A172 (cell line): ENCODE data around the gene PDP2. TPM values are rescaled to one million over a fixed set of nuclear protein-coding genes. Genes with fewer than 3 reads are reported as not detected.
"Not testable (repeated sequence)": the region's sequence is repeated elsewhere in the genome, so short reads cannot be mapped to it uniquely, and the experiment has no call there.

Experiments
- DNase-seq: peaks from one replicate; pipeline ENCODE4 v3.0.0-alpha.2; 2015; ENCODE audit warnings: low spot score
- total RNA-seq: library from RNA; depleted of rRNA; stranded (reverse); fragments of >200 nt; shearing (Covaris generic); gene quantifications from 2 replicates; pipeline ENCODE4 v1.2.3, GENCODE V29; 2014

Gene PDP2
- total RNA-seq, 1 experiment from 2014 or later = 16.7 TPM

DNA sequence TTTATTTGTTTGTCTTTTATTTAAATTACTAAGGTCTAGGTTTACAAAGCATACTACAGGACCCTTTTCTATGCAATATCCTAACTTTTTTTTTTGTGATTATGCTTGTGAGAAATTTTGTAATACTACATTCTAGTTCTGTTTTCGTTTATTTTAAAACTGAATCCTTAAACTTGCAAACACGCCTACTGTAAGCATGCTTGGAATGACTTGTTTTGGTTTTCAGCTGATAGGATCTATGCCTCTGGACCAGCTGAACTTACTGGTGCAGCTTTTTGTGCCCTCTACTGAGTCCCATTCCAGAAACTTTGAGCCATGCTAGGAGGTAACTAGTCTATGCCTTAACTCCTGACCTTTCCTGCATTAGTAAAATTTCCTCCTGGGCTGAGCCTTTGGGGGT, 6.0 kb downstream of the PDP2 start:
- DNase-seq = no peak

DNA sequence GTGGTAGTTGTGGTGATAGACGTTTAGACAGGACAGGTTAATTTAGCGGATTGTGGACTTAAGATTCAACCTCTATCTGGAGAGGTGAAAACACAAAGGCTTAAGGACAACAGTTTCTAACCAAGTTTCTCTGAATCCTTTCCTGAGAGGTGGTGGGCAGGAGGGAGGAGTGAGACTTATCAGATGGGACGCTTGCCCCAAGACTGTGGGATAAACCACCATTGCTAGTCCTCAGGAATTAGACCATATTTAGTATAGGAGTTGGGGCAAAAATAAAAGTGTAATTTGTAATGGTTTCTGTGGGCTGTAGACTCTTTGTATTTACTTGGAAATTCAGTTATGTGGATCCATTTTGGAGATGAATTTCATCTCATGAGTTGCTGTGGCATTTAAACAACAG, 6.6 kb downstream of the PDP2 start:
- DNase-seq = no peak

DNA sequence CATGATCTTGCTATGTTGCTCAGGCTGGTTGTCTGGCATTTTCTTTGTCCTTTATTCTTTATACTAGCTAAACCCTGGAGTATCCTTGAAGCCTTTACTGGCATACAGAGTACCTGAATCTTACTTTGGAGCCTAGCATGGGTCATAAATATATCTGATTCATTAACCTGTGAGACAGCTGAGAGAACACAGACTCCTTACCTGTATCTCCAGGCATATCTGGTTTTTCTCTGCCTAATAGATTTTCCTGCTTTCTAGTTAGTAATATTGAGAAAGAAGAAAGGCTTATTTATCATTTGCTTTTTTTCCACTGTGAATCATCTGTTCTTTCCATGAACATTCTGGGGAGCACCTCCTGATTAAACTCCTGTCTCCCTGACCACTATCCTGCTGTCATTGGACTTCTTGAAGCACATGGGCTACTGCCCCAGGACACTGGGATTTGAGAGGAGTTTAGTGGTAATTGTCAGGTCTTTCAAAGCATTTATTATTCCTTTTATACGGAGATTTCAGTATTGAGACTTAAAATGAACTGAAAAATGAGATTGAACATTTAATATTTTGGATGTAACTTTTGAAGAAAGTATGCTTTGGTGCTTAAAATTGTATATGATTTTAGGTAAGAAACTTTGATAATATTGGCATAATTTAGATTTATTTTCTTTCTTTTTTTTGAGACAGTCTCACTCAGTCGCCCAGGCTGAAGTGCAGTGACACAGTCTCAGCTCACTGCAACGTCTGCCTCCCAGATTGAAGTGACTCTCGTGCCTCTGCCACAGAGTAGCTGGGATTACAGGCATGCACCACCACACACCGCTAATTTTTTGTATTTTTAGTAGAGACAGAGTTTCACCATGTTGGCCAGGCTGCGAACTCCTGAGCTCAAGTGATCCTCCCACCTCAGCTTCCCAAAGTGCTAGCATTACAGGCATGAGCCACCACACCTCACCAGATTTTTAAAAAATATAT, 8.6 kb downstream of the PDP2 start:
- DNase-seq = no peak

DNA sequence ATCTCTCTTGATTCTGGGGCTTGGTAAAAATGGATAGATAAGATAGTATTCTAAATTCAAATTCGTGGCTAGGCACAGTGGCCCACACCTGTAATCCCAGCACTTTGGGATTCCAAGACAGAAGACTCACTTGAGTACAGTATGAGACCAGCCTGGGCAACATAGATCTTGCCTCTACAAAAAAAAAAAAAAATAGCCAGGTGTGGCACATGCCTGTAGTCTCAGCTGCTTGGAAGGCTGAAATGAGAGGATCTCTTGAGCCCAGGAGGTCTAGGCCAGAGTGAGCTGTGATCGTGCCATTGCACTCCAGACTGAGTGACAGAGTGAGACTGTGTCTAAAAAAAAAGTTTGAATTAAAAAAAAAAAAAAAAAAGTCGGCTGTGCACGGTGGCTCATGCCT, 9.3 kb downstream of the PDP2 start:
- DNase-seq = no peak

DNA sequence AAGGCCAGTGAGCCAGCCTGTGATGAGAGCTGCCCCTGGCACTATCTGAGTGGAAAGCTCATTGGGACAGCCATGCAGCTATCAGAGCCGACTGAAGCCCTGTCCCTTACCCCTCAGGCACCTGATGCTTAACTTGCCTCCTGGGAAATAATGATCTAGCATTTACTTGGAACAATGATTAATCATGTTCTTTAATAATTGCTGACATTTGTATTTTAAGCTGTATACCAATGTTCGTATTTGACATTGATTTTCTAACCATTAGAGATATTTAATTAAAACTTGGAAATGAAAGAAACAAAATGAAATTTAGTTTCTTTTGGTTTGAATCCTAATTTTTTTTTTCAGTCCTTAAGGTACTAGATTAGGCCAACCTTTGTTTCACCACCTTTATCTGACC, 10.5 kb downstream of the PDP2 start:
- no peak for DNase-seq

DNA sequence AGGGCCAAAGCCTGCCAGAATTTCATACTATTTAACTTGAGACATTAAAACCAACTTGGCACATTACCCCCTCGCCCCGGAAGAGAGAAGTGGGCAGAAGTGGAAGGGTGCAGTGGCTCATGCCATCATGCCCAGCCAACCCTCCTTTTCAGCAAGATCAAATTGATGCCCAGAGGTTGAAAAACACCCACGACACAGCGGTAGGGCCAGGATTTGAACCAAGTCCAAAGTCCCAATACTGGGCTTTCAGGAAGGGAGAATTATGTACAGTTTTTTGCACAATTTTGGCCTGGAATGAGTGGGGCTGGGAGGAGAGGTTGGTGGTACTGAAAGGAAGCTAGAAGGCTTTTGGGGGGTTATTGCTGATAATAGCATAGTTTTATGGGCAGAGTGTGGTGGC, 11.0 kb downstream of the PDP2 start:
- DNase-seq = no peak

DNA sequence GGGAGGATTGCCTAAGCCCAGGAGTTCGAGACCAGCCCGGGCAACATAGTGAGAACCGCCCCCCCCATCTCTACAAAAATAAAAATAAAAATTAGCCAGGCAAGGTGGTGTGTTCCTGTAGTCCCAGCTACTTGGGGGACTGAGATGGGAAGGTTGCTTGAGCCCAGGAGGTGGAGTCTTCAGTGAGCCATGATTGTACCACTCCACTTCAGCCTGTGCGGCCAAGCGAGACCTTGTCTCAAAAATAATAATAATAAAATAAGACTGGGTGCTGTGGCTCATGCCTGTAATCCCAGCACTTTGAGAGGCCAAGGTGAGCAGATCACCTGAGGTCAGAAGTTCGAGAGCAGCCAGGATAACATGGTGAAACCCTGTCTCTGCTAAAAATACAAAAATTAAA, 11.5 kb downstream of the PDP2 start:
- DNase-seq = no peak

DNA sequence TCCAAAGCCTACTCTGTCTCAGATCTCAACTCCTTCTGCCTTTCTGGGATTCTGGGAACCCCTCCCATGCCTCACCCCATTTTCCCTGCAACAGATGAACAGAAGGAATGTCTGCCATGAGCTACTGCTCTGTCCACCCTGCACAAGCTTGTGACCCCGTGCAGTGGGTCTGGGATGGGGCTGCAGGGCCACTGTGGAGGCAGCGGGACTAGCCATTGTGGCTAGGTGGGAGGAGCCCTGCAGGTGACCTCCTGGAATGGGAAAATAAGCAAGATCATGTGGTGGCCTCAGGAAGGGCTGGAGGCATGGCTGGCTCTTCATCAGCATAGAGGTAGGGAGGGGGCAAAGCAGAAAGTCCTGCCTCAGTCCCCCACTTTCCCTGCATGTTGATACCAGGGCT, 13.7 kb downstream of the PDP2 start:
- no peak for DNase-seq

DNA sequence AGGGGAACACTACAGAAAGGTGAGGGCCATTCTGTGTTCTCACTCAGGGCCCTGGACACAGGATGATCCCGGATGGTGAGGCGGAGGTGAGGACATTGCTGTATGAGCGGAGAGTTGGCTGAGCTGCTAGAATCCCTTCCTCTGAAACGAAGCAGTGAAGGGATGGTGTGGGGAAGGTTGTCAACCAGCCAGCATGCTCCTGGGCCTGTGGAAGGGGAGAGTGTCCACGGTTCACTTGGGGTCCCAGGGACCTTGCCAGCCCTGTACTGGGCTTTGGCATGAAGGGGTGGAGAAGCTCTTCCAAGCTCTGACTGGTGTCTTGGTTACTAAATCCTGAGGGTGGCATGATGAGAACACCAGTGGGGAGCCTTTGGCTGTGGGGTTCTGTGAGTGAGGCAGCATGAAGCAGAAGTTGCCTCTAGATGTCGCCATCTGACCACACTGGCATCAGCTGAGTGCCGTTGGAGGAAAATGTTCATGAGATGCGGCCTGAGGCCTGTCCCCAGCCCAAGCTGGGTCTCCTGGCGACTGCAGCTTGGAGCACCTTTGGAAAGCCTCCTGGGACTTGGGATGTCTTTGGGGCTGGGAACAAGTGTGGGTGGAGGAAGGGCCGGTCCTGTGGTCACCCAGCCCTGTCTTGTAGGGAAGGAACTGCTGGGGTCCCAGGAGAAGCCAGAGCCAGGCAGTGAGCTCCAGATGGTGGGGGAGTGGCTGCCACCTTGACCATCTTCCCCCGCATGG, 14.8 kb downstream of the PDP2 start:
- peak; percentile 70 for DNase-seq

DNA sequence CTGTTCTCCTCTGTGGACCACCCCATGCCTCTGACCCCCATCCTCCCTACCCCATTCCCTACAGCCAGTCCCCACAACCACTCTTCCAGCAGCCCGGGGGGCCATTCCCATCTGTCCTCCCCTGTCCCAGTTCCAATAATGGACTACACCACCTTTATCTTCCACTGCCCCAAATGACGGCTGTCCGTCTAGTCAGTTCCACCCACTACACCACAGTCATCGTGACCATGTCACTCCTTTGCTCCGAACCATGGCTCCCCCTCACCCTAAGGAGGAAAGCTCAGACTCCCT, 15.3 kb downstream of the PDP2 start:
- no peak for DNase-seq

DNA sequence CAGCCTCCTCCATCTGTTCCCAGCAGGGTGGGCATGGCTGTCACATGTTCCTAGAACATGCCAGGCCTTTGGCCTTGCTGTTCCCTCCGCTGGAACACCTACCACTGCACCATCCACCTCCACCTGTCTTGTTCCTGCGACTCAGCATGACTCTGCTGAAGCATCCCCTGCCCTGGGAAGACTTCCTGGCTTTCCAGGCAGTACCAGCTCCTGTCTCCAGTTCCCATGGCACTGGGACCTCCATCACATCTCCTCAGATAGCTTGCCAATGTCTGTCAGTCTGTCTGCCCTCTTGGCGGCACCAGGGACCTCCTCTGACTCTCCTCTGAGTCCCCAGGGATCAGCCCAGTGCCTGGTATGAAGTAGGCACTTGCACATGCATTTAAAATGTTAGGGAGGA, 15.7 kb downstream of the PDP2 start:
- no peak for DNase-seq

DNA sequence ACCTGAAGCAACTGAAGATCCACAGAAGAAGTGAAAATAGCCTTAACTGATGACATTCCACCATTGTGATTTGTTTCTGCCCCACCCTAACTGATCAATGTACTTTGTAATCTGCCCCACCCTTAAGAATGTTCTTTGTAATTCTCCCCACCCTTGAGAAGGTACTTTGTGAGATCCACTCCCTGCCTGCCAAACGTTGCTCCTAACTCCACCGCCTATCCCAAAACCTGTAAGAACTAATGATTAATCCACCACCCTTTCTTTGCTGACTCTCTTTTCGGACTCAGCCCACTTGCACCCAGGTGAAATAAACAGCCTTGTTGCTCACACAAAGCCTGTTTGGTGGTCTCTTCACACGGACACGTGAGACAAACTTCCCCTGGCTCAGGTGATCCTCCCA, 16.4 kb downstream of the PDP2 start:
- not testable (repeated sequence) for DNase-seq

DNA sequence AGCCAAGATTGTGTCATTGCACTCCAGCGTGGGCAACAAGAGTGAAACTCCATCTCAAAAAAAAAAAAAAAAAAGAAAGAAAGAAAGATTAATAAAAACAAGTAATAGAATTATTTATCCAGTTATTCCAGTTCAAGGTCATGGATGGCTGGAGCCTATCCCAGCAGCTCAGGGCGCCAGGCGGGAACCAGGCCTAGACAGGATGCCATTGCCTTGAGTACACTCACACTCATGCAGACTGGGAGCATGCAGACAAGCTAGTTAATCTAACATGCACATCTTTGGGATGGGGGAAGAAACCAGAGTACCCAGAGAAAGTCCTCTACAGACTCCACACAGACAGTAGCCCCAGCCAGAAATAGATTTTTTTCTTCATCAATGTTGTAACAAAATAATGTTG, 17.9 kb downstream of the PDP2 start:
- DNase-seq = no peak

DNA sequence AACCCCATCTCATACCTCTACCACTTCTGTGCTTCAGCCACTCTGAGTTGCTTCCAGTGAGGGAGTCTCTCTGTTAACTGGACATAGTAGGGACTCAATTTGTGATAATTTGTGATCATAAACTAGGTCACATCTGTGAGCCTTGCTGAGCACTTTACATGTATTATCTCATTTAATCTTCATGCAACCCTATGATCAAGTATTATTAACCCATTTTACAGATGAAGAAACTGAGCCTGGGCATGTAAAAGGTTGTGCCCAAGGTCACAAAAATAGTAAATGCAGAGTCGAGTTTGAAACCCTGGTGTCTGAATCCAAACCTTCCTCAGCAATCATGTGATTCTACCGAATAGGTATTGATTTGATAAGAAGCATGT, 18.6 kb downstream of the PDP2 start:
- no peak for DNase-seq

DNA sequence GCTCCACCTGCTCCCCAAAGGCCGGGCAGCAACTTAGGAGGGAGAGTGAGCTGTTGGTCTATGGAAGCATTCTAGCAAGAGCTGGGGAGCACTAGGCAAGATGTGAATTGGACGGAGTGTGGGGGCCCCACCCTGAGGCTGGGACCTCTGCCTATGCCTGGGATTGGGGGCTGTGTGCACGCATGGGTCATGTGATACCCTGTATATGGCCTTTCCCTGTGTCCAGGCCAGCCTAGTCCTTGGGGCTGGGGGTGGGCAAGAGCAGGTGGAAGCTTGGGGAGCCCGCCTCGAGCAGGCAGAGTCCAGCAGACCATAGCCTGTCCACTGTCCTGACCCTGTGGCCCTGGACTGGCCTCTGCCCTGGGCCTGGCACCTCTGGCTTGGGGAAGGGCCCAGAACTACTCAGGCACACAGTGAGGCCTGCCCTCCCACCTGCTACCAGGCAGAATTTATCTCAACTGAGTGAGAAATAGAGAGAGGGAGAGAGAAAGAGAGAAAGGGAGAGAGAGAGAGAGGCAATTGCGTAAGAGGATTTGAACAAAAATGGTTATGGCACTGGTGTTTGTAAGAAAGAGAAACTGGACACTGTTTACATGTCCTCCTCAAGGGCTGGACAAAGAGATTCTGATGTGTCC, 19.1 kb downstream of the PDP2 start:
- DNase-seq = no peak

DNA sequence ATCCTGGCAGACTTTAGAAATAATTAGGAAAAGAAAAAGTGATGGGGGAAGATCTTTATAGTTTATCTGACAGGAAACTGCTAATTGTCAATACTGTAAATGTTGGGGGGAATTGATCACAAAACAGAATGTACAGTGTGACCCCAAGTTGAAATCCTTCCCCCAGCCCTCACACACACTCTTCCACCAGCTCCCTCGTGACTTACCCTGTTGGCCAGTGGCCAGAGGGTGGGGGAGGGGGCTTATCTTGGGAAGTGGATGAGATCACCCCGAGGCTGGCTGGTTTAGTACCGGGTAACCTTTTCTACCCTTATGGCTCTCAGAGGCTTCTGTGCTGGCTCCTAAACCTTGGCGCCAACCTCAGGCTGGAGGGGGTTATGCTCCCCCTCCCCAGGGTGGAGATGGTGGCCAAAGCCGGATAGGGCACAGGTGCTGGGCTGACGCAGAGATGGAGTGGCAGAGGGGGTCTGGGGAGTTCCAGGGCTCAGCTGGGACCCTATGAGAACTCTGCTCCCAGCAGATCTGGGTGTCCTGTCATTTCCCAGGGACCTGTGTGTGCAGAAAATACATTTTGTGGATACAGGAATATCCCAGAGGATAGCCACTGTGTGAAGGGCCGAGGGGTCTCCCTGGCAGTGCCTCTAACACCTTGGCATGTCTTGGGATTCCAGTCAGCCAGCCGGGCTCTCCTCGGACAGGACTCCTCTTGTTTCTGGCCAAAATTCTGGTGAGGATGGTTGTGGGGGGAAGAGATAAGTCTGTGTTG, 19.8 kb downstream of the PDP2 start:
- DNase-seq = peak; percentile 75

DNA sequence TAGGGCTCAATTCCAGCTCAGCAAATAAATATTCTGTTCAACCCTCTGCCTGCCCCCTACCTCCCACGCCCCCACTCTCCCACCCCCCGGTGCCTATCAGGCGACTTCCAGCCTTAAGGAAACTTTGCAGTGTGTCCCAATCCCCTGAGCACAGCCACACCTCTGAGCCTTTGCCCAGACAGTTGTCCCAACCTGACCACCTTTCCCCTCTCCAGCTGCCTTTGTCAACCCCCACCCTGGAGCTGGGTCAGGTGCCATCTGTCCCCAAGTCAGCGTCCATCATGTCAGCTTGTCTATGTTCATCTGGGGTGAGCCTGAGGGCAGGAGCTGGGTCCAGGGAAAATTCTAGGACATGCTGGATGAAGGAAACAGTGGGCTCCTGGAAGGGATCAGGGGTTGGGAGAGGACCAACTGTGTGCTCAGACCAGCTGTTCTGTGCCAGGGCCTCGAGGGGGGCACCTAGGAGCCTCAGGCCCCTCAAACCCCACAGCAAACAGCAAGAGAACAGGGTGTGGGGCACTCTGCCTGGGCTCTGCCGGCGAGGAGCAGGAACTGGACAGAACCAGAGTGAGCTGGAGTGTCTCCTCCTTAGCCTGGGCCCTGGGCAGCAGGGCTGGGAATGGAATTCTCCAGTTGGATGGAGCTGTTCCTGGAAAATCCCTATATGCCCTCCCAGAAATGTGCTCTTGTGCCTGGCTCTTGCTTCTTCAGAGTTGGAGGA, 20.6 kb downstream of the PDP2 start:
- no peak for DNase-seq

DNA sequence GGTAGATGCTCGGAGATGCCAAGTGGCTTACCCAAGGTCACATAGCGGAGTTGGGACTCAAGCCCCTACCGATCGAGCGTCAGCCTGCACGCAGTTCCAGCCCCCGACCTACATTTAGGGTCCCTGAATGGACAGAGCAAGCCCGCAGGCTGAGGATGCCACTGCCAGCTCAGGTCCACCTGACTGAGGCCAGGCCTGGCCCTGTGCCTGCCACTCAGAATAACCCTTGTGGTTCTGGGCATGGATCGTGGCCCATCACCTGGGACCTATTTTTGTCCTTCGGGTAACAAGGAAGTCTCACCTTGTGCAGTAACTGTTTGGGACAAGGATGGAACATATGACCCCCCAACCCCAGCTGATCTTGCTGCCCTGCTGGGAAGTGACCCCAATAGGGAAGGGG, 21.3 kb downstream of the PDP2 start:
- DNase-seq = no peak

DNA sequence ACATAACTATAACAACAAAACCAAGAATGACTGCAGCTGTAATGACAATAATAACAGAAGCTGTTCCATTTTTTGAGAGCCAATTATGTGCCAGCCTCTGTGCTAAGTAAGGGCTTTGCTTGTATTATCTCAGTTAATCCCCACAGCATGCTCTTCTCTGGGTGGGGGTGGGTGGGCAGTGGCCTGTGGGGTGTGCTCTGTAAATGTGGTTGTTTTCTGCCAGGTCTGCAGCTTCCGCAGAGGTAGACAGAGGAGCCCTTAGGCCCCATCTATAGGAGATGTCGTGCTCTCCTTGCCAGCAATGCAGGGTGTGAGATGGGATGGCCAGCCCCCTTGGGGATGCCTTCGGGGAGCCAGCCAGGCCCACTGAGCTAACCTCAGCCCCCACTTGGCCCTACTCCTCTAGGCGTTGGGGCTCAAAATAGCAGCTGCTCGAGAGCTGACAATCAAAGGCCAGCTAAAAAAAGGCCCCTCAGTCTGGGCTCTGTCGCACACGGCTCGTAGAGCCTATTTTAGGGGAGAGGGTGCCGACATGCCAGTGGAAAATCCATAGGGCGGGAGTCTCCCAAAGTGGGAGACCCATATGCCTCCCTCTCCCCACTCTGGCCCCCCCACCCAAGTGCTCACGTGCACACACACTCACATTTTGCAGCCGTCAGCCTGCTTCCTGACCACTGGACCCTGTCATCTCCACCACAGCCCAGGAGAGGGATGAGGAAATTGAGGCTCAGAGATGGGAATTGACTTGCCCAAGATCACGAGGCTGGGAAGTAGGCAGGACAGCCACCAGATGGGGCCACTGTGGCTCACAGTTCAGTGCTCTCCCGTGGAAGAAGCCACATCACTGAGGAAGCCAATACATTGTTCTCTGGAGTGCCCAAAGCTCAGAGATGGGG, 22.6 kb downstream of the PDP2 start:
- no peak for DNase-seq
